Sigmoid colon (tissue), 4 donors: ENCODE measurements around the gene HAUS8.

Experiments used
- EP300 ChIP-seq, 4 donors: sonication (generic); formaldehyde crosslinking; IDR thresholded peaks; one replicate each; pipeline ENCODE4 v1.6.1; 2017; ENCODE audit warnings: antibody characterized with exemption in 4 of 4
- POLR2A ChIP-seq, 2 donors: fragments of 450-650 bp; IDR thresholded peaks; one replicate each; pipeline ENCODE4 v1.6.1; 2016; ENCODE audit warnings: antibody characterized with exemption in 2 of 2, mild to moderate bottlenecking in 2 of 2, moderate library complexity in 2 of 2
- POLR2AphosphoS5 ChIP-seq, 4 donors: sonication (generic); formaldehyde crosslinking; IDR thresholded peaks; one replicate each; pipeline ENCODE4 v1.6.1; 2017; ENCODE audit warnings: antibody characterized with exemption in 4 of 4

- TF ChIP-seq POLR2A (IDR thresholded peaks at IDR 0.05) (no peak), EP300 (IDR thresholded peaks at IDR 0.05) (no peak), POLR2AphosphoS5 (IDR thresholded peaks at IDR 0.05) (no peak)
Measured at GRCh38 chr19:17074634-17075034, 618 bp downstream of the HAUS8 start.
